ENCODE measurements around the gene TNFRSF6B. TPM values are rescaled to one million over a fixed set of nuclear protein-coding genes. Genes with fewer than 3 reads are reported as not detected.

TNFRSF6B gene
- total RNA-seq, 3 donors from 2014 or later (not counting 1 experiment from before 2014, with no cell fraction given): not detected

DNA sequence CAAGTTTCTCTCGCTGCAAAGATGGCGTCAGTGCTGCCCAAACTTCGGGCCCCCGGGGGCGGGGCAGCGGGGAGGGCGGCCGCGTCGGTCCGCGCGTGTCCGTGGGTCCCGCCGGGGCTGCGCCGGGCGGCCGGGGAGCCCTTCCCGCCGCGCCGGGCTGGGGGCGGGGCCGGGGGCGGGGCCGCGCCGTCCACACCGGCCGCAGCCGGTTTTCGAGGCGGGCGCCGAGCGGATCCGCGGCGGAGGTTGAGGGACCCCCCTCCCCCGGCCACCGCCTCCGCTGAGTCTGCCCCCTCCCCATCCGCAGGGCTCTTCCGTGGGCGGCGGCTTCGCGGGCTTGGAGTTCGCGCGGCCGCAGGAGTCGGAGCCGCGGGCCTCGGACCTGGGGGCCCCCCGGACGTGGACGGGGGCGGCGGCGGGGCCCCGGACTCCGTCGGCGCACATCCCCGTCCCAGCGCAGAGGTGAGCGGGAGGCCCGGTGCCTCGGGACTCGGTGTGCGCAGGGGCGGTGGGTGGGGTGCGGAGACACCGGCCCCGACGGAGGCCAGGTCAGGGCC is 43.7 kb downstream of the TNFRSF6B start:
- no peaks in the 10 kb centered on the region for H3K27me3 ChIP-seq (ENCODE audit: control insufficient read depth, insufficient read depth, low read length)
- peak; percentile 51 to 76 for DNase-seq
- Mint-ChIP-seq H3K9me3 (no peaks in the 10 kb centered on the region), H3K27ac (no peak overlapping the region), H3K36me3 (no peaks in the 10 kb centered on the region), H3K27me3 (ENCODE audit: low read depth in 2 of 2) (no peaks in the 10 kb centered on the region), H3K4me3 (peak overlapping the region; percentile 47), H3K4me1 (peaks cover 12 to 35% of the 10 kb centered on the region in 2 donors)
- intact Hi-C loops (cut with micrococcal nuclease): loop anchor here (5.0 kb wide), 1 partner anchor 33 kb away; the partner anchor contains the start of genes ARFRP1 and ZGPAT
- TF ChIP-seq, protein P1, sequence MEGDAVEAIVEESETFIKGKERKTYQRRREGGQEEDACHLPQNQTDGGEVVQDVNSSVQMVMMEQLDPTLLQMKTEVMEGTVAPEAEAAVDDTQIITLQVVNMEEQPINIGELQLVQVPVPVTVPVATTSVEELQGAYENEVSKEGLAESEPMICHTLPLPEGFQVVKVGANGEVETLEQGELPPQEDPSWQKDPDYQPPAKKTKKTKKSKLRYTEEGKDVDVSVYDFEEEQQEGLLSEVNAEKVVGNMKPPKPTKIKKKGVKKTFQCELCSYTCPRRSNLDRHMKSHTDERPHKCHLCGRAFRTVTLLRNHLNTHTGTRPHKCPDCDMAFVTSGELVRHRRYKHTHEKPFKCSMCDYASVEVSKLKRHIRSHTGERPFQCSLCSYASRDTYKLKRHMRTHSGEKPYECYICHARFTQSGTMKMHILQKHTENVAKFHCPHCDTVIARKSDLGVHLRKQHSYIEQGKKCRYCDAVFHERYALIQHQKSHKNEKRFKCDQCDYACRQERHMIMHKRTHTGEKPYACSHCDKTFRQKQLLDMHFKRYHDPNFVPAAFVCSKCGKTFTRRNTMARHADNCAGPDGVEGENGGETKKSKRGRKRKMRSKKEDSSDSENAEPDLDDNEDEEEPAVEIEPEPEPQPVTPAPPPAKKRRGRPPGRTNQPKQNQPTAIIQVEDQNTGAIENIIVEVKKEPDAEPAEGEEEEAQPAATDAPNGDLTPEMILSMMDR (IDR thresholded peaks at IDR 0.05): no peak
- H3K4me3 ChIP-seq (ENCODE audit: low read length): peak overlapping the region; percentile 45
- H3K4me1 ChIP-seq (ENCODE audit: control insufficient read depth, insufficient read depth, low read length): peaks cover 53% of the 10 kb centered on the region
- H3K9me3 ChIP-seq (ENCODE audit: control insufficient read depth, insufficient read depth, low read length): no peaks in the 10 kb centered on the region
- peak; percentile 12 to 39 (median 18) for ATAC-seq
- H3K27ac ChIP-seq (ENCODE audit: low read length): peak overlapping the region; percentile 11
- peaks cover 16% of the 10 kb centered on the region for H3K36me3 ChIP-seq (ENCODE audit: control insufficient read depth, insufficient read depth, low read length)
- under 1% methylated on average over 80 of the region's 80 CpGs for WGBS (ENCODE audit: insufficient coverage)

DNA sequence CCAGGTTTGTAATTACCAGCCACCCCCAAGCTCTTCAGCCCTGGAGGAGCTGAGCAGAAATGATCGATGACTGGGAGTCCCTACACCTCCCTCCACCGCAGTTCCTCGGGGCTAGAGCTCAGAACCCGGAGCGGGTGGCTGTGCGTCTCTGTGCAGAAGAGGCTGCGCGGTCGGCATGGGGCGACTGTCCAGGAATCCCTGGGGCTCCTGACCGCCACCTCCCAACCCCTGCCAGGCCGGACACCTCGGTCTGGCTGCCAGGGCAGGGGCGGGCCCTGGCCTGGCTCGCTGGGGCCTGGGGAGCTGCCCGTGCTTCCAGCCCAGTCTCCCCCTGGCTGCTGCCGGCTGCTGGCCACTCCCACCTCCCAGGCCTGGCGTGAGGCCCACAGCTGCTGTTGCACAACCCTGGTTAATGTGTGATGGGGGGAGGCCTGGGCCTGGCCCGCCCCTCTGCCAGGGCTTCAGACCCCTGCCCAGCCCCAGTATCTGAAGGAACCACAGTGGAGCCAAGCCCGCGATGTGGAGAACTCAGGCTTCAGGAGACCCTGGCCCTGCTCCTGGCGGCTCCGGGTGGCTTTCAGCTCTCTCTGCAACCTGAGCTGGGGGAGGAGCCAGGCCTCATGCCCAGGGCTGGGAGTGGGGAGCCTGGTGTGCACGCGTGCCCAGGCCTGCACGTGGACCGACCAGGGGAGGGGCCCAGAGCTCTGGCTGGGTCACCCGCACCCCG is 44.3 kb downstream of the TNFRSF6B start:
- TF ChIP-seq, protein P1 (IDR thresholded peaks at IDR 0.05): no peak
- whole genome bisulfite sequencing (ENCODE audit: insufficient coverage): 19% methylated on average over 29 of the region's 29 CpGs
- peak overlapping the region; percentile 11 for H3K27ac ChIP-seq (ENCODE audit: low read length)
- no peaks in the 10 kb centered on the region for H3K9me3 ChIP-seq (ENCODE audit: control insufficient read depth, insufficient read depth, low read length)
- no peaks in the 10 kb centered on the region for H3K27me3 ChIP-seq (ENCODE audit: control insufficient read depth, insufficient read depth, low read length)
- H3K27me3 Mint-ChIP-seq (ENCODE audit: low read depth in 2 of 2): no peaks in the 10 kb centered on the region
- peak in 1 of 3 donors; percentile 11 for ATAC-seq
- no peaks in the 10 kb centered on the region for H3K9me3 Mint-ChIP-seq
- no peak overlapping the region for H3K27ac Mint-ChIP-seq
- H3K4me1 ChIP-seq (ENCODE audit: control insufficient read depth, insufficient read depth, low read length): peaks cover 47% of the 10 kb centered on the region
- intact Hi-C loops (cut with micrococcal nuclease): loop anchor here (5.0 kb wide), 1 partner anchor 33 kb away; the partner anchor contains the start of genes ARFRP1 and ZGPAT
- peak overlapping the region; percentile 45 for H3K4me3 ChIP-seq (ENCODE audit: low read length)
- peak overlapping the region; percentile 73 for H3K4me3 Mint-ChIP-seq
- no peaks in the 10 kb centered on the region for H3K36me3 Mint-ChIP-seq
- peak in 1 of 2 donors; percentile 71 for DNase-seq
- peaks cover 12% of the 10 kb centered on the region for H3K36me3 ChIP-seq (ENCODE audit: control insufficient read depth, insufficient read depth, low read length)
- peaks cover 6 to 29% of the 10 kb centered on the region in 2 donors for H3K4me1 Mint-ChIP-seq

DNA sequence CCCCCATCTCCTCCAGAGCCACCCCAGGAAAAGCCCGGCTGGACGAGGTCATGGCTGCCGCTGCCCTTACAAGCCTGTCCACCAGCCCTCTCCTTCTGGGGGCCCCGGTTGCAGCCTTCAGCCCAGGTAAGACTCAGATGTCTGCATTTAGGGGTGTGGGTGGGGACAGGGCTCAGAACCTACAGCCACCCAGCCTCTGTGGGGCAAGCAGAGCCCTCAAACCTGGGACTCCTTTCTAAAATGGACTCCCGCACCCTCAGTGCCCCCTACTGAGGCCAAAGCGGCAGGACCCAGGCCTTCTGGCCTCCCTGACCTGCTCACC is 44.9 kb downstream of the TNFRSF6B start:
- intact Hi-C loops (cut with micrococcal nuclease): loop anchor here (5.0 kb wide), 1 partner anchor 34 kb away; the partner anchor contains the start of genes ARFRP1 and ZGPAT
- Mint-ChIP-seq H3K36me3 (no peaks in the 10 kb centered on the region), H3K27me3 (ENCODE audit: low read depth in 2 of 2) (no peaks in the 10 kb centered on the region), H3K4me1 (peaks cover under 1 to 24% of the 10 kb centered on the region in 2 donors), H3K9me3 (no peaks in the 10 kb centered on the region), H3K4me3 (peak overlapping the region; percentile 37), H3K27ac (no peak overlapping the region)
- no peak overlapping the region for H3K27ac ChIP-seq (ENCODE audit: low read length)
- H3K4me1 ChIP-seq (ENCODE audit: control insufficient read depth, insufficient read depth, low read length): peaks cover 42% of the 10 kb centered on the region
- TF ChIP-seq, protein P1 (IDR thresholded peaks at IDR 0.05): no peak
- H3K36me3 ChIP-seq (ENCODE audit: control insufficient read depth, insufficient read depth, low read length): peaks cover 12% of the 10 kb centered on the region
- ATAC-seq (no peak), DNase-seq (no peak)
- WGBS (ENCODE audit: insufficient coverage): 86% methylated on average over 6 of the region's 6 CpGs
- no peaks in the 10 kb centered on the region for H3K9me3 ChIP-seq (ENCODE audit: control insufficient read depth, insufficient read depth, low read length)
- no peak overlapping the region for H3K4me3 ChIP-seq (ENCODE audit: low read length)
- no peaks in the 10 kb centered on the region for H3K27me3 ChIP-seq (ENCODE audit: control insufficient read depth, insufficient read depth, low read length)

All from natural killer cell (primary cell).